Myometrial cell (primary cell): ENCODE measurements around the gene RAI14. TPM values are rescaled to one million over a fixed set of nuclear protein-coding genes. Genes with fewer than 3 reads are reported as not detected.

Experiments used
- total RNA-seq: library from RNA; depleted of rRNA; stranded (reverse); fragments of >200 nt; gene quantifications from 2 replicates; pipeline ENCODE4 v1.2.3, GENCODE V29; 2015

The RAI14 gene
- total RNA-seq: 84.8 and 123 TPM in 2 replicates

DNA sequence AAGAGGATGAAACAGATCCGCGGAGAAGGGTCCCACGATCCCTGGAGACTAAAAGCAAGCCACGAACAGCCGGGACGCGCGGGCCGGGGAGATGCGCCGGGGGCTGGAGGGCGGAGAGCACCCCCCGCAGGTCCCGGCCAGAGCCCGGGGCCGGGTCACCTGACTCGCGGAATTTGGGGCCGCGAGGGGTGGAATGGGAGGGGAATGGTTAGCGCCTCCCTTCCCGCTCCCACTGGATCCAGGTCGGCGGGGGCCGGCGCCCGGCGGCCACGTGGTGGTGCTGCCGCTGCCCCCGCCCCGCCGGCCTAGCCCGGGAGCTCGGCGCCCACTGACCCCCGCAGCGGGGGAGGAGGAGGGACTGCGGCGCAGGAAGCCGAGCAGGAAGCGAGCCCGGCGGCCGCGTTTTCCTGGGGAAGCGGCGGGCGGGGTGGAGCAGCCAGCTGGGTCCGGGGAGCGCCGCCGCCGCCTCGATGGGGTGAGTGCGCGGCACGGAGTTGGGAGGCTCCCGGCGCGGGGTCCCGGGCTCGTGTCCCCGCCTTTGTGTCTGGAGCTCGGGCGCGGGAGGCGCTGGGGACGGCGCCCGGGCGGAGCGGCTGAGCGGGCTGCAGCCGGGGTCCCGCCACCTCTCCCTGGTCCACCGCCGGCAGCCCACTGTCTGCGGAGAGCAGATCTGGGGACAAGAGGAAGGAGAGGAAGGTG is at the start of gene RAI14:
Gene RAI14, plus strand, starts transcription at position 328 of the 699 bp plus-strand sequence. CDS start 30,592 bp downstream, outside the sequence.

DNA sequence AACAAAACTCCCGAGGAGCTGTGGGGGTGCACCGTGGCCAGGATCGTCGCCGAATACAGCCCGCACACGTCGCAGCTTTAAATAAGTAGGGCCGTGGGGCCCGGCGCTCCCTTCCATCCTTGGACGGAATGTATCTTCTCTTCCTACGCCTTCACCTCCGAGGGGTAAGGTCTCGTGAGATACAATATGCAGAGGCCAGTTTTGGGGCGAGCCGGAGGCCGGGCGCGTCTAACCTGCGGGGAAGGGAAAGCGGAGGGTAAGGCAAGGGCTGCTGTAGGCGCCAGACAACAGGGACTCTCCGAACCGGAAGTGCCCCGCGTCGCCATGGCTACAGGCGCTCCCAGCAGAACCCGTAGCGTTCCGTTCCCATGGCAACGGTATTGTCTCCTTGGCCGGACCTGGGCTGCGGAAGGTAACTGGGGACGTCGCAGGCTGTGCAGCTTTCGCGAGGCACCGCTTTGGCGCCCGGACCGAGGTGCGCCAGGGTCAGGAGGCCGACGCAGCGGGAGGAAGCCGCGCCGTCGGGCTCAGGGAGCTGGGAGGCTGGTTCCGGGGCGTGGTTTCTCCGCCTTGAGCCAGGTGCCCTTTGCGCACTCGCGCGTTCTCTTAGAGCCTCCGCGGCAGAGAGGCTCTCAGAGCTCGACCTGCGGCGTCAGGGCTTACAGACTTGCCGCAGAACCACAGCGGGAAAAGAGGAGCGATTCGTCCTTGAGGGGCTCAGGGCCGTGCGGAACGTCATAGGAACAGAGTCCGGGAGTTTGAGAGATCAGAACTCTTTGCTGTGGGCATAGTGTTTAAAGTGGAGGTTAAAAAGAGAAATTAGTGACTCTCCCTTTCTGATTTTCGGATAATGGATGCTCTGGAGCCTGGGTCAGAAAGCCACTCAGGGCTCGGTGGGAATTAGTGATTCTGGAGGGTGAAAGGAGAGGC is 182.9 kb downstream of the RAI14 start, which contains the start of gene TTC23L:
Gene TTC23L, plus strand, starts transcription at position 380 of the 930 bp plus-strand sequence. CDS start 1,508 bp downstream, outside the sequence.

Other genes starting within 250 kb of the RAI14 start
- gene TTC23L, start 182.8 kb downstream of the RAI14 start, total RNA-seq: not detected in 2 replicates